HPDE6-E6E7 (cell line): ENCODE data around the gene KCNK4.

ENCODE experiments used
- DNase-seq: peaks from one replicate; pipeline ENCODE4 v3.0.0; 2011; ENCODE audit warnings: missing footprints; ENCODE audit errors: extremely low spot score

Gene KCNK4

GRCh38 chr11:64324692-64325469 is 33.8 kb downstream of the KCNK4 start:
- no peak for DNase-seq

- DNase-seq = no peak
These were observed 36.3 kb downstream of the KCNK4 start for GRCh38 chr11:64327375-64327774.

- no peak for DNase-seq
These were observed 36.9 kb downstream of the KCNK4 start for GRCh38 chr11:64327993-64328392.

GRCh38 chr11:64330888-64331287 is 39.8 kb downstream of the KCNK4 start:
- no peak for DNase-seq

- peak; percentile 89 for DNase-seq
These were observed 40.7 kb downstream of the KCNK4 start for GRCh38 chr11:64331569-64332371.

GRCh38 chr11:64333556-64333955 is 42.5 kb downstream of the KCNK4 start:
- no peak for DNase-seq

- DNase-seq = peak; percentile 98
These were observed 43.9 kb downstream of the KCNK4 start for GRCh38 chr11:64334764-64335735.

GRCh38 chr11:64337538-64338249 is 46.6 kb downstream of the KCNK4 start:
- no peak for DNase-seq

GRCh38 chr11:64338716-64339115 is 47.6 kb downstream of the KCNK4 start:
- no peak for DNase-seq

- DNase-seq = no peak
These were observed 48.2 kb downstream of the KCNK4 start for GRCh38 chr11:64339286-64339685.

GRCh38 chr11:64339754-64340408 is 48.8 kb downstream of the KCNK4 start, which contains the start of gene CCDC88B:
CCDC88B (plus strand) TSS chr11:64340204; CDS start chr11:64340267, 63 bp downstream.
- DNase-seq = no peak

GRCh38 chr11:64340671-64341335 is 49.7 kb downstream of the KCNK4 start:
- DNase-seq = no peak

GRCh38 chr11:64341429-64341828 is 50.3 kb downstream of the KCNK4 start:
- no peak for DNase-seq

GRCh38 chr11:64341851-64342791 is 51.0 kb downstream of the KCNK4 start:
- DNase-seq = peak; percentile 89

GRCh38 chr11:64342869-64343745 is 52.0 kb downstream of the KCNK4 start:
- no peak for DNase-seq

GRCh38 chr11:64343767-64344559 is 52.9 kb downstream of the KCNK4 start:
- no peak for DNase-seq

- DNase-seq = no peak
These were observed 53.7 kb downstream of the KCNK4 start for GRCh38 chr11:64344787-64345186.
